ENCODE results near the gene EMP1.

Gene EMP1

DNA sequence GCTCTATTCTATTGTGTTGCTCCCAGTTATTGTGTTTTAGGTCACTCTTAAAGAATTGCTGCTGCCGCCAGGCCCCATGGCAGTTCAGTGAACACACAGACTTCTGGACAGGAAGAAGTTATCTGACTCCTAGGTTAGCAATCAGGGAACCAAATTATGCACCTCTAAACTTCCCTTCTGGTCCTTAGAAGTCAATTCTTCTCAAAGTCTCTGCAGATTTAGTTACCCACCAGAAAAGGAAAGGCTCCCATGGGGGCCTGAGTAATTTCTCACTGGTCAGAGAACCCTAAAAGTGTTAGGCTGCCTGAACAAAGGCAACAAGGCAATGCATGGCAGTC, 10.0 kb downstream of the EMP1 start:
- Histone ChIP-seq H4K12ac (ENCODE audit: low read depth, low read length) (no peak overlapping the region), H3K9me3 (ENCODE audit: insufficient read depth, low read depth, low read length) (no peaks in the 10 kb centered on the region), H3K27me3 (ENCODE audit: insufficient read depth, low read length) (no peaks in the 10 kb centered on the region), H3K14ac (ENCODE audit: low read length) (peak overlapping the region; percentile 46), H3K4me1 (ENCODE audit: control insufficient read depth in 1 of 2, insufficient read depth in 2 of 2, low read length in 2 of 2) (peaks cover 23 to 32% of the 10 kb centered on the region in 2 experiments), H4K91ac (ENCODE audit: low read depth, low read length) (peak overlapping the region; percentile 89), H2BK5ac (ENCODE audit: low read depth, low read length, poor library complexity) (peak overlapping the region; percentile 79), H3K4ac (ENCODE audit: low read depth, low read length) (no peak overlapping the region), H3K4me3 (ENCODE audit: low read depth, low read length) (no peak overlapping the region), H3K79me2 (ENCODE audit: control insufficient read depth, insufficient read depth, low read length, poor library complexity) (peaks cover 1% of the 10 kb centered on the region), H2BK120ac (ENCODE audit: insufficient read depth, low read length, poor library complexity) (peak overlapping the region; percentile 78), H3K9ac (ENCODE audit: low read length) (no peak overlapping the region), H3K18ac (ENCODE audit: low read length) (no peak overlapping the region), H4K8ac (ENCODE audit: low read depth, low read length) (no peak overlapping the region), H2AFZ (ENCODE audit: insufficient read depth, low read length, poor library complexity) (no peak overlapping the region), H3K4me2 (ENCODE audit: low read length) (no peak overlapping the region), H3K23ac (ENCODE audit: low read length) (no peak overlapping the region), H3K79me1 (ENCODE audit: low read length) (peaks cover 19% of the 10 kb centered on the region), H2BK12ac (ENCODE audit: low read length) (peak overlapping the region; percentile 78), H2AK5ac (ENCODE audit: low read length) (peak overlapping the region; percentile 44), H3K36me3 (ENCODE audit: control insufficient read depth in 1 of 2, insufficient read depth in 2 of 2, low read length in 2 of 2) (no peaks in the 10 kb centered on the region), H3K27ac (ENCODE audit: low read depth, low read length) (peak overlapping the region; percentile 94)
- no peak for DNase-seq
- WGBS (ENCODE audit: extremely low coverage, insufficient coverage, insufficient read length), result no CpG with 5 or more reads among the region's 1 CpG

DNA sequence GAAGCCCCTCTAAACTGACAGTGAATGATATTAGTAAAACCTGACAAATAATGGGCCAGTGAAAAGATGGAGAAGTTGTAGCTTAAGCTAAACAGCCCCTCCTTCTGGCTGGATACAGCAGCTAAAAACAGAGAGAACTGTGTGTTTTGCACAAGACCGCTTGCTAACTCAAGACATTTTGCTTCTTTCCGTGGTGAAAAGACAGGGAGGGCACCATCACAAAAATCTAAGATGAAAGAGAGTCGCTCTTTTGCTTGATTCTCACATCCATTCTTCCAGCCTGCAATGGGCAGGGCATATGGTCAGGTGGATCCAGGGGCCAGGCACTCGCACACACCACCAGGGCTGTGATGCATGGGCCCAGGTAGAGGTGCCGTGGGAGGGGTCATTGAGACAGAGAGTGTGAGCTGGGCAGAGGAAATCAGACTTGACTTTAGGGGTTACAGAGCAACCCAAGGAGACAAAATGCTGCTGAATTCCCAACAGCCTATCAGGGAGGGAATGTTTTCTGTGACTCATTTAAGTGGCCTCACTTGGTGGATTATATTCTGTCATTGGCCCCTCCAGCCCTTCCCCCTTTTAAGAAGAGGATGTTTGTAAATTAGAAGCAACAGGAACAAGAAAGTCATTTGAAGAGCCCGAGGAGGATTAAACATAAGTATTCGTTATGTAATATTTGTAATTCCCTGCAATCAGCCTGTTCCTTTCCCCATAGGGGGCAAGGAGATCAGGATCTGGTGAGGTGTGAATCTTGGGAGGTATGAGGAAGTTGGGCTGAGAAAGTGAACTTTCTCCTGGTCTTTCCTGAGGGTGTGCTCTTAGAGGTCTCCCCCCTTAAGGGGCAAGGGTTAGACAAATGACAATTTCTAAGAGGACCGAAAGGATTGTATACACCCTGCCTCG, 12.3 kb downstream of the EMP1 start:
- WGBS (ENCODE audit: extremely low coverage, insufficient coverage, insufficient read length), result no CpG with 5 or more reads among the region's 9 CpGs
- no peak overlapping the region for H3K23ac ChIP-seq (ENCODE audit: low read length)

DNA sequence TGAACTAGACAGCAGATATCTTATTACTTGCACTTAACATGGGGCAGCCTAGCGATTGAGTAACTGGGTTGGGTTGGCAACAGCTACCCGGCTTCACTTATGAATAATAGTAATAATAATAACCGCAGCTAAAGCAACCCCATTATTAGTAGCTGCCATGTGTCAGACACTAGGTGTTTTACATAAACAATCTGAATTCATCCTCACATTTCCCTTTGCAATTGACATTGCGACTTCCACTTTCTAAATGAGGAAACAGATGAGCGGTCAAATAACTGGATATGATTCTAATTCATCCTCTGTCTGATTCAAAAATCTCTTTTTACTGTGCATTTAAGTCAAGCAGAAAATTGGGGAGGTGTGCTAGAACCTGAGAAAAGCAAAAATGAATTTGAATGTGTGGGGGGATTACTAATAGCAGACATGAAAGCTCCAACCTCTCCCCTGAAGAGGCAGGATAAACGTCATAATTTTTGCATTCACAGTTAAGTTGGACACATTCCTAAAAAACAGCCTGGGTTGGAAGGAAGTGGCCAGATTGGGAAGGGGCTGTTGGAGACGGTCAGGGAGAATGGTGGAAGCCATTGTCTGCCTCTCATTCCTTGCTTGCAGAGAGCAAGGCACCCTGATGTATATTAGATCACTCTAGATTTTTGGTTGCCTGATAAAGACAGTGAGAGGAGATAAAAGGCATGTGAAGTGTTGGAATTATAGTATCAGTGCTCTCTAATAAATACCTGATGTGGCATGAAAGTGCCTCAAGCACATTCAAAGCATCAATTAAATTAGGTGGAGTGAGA, 13.1 kb downstream of the EMP1 start:
- Histone ChIP-seq H3K36me3 (ENCODE audit: control insufficient read depth in 1 of 2, insufficient read depth in 2 of 2, low read length in 2 of 2) (no peaks in the 10 kb centered on the region), H3K79me1 (ENCODE audit: low read length) (peaks cover 12% of the 10 kb centered on the region), H4K91ac (ENCODE audit: low read depth, low read length) (no peak overlapping the region), H3K27ac (ENCODE audit: low read depth, low read length) (no peak overlapping the region), H4K8ac (ENCODE audit: low read depth, low read length) (no peak overlapping the region), H3K4me2 (ENCODE audit: low read length) (no peak overlapping the region), H3K79me2 (ENCODE audit: control insufficient read depth, insufficient read depth, low read length, poor library complexity) (peaks cover 1% of the 10 kb centered on the region), H2BK12ac (ENCODE audit: low read length) (no peak overlapping the region), H3K9ac (ENCODE audit: low read length) (no peak overlapping the region), H3K23ac (ENCODE audit: low read length) (no peak overlapping the region), H3K4ac (ENCODE audit: low read depth, low read length) (no peak overlapping the region), H2AK5ac (ENCODE audit: low read length) (no peak overlapping the region), H3K18ac (ENCODE audit: low read length) (no peak overlapping the region), H3K14ac (ENCODE audit: low read length) (no peak overlapping the region), H3K9me3 (ENCODE audit: insufficient read depth, low read depth, low read length) (no peaks in the 10 kb centered on the region), H3K27me3 (ENCODE audit: insufficient read depth, low read length) (no peaks in the 10 kb centered on the region), H2AFZ (ENCODE audit: insufficient read depth, low read length, poor library complexity) (no peak overlapping the region), H2BK120ac (ENCODE audit: insufficient read depth, low read length, poor library complexity) (no peak overlapping the region), H3K4me1 (ENCODE audit: control insufficient read depth in 1 of 2, insufficient read depth in 2 of 2, low read length in 2 of 2) (peaks cover 12 to 19% of the 10 kb centered on the region in 2 experiments), H2BK5ac (ENCODE audit: low read depth, low read length, poor library complexity) (no peak overlapping the region), H3K4me3 (ENCODE audit: low read depth, low read length) (no peak overlapping the region), H4K12ac (ENCODE audit: low read depth, low read length) (no peak overlapping the region)
- WGBS (ENCODE audit: extremely low coverage, insufficient coverage, insufficient read length), result no CpG with 5 or more reads among the region's 7 CpGs
- no peak for DNase-seq

More for the DNA sequence above, 12.3 kb downstream of the EMP1 start:
- H3K27me3 ChIP-seq (ENCODE audit: insufficient read depth, low read length), result no peaks in the 10 kb centered on the region
- no peak overlapping the region for H3K27ac ChIP-seq (ENCODE audit: low read depth, low read length)
- H3K9me3 ChIP-seq (ENCODE audit: insufficient read depth, low read depth, low read length), result no peaks in the 10 kb centered on the region
- H3K36me3 ChIP-seq (ENCODE audit: control insufficient read depth in 1 of 2, insufficient read depth in 2 of 2, low read length in 2 of 2), result no peaks in the 10 kb centered on the region
- H2BK120ac ChIP-seq (ENCODE audit: insufficient read depth, low read length, poor library complexity), result no peak overlapping the region
- H2BK5ac ChIP-seq (ENCODE audit: low read depth, low read length, poor library complexity), result no peak overlapping the region
- DNase-seq, result peak in 1 of 2 donors; percentile 54
- H3K4me1 ChIP-seq (ENCODE audit: control insufficient read depth in 1 of 2, insufficient read depth in 2 of 2, low read length in 2 of 2), result peaks cover 16 to 25% of the 10 kb centered on the region in 2 experiments
- H2AFZ ChIP-seq (ENCODE audit: insufficient read depth, low read length, poor library complexity), result peak overlapping the region; percentile 81
- no peak overlapping the region for H3K9ac ChIP-seq (ENCODE audit: low read length)
- H3K79me1 ChIP-seq (ENCODE audit: low read length), result peaks cover 15% of the 10 kb centered on the region
- no peak overlapping the region for H4K12ac ChIP-seq (ENCODE audit: low read depth, low read length)
- H3K79me2 ChIP-seq (ENCODE audit: control insufficient read depth, insufficient read depth, low read length, poor library complexity), result peaks cover 1% of the 10 kb centered on the region
- no peak overlapping the region for H3K4me3 ChIP-seq (ENCODE audit: low read depth, low read length)
- peak overlapping the region; percentile 33 for H2BK12ac ChIP-seq (ENCODE audit: low read length)
- peak overlapping the region; percentile 13 for H4K91ac ChIP-seq (ENCODE audit: low read depth, low read length)
- H3K4me2 ChIP-seq (ENCODE audit: low read length), result no peak overlapping the region
- no peak overlapping the region for H2AK5ac ChIP-seq (ENCODE audit: low read length)
- H3K18ac ChIP-seq (ENCODE audit: low read length), result peak overlapping the region; percentile 74
- H4K8ac ChIP-seq (ENCODE audit: low read depth, low read length), result peak overlapping the region; percentile 71
- H3K4ac ChIP-seq (ENCODE audit: low read depth, low read length), result no peak overlapping the region
- peak overlapping the region; percentile 36 for H3K14ac ChIP-seq (ENCODE audit: low read length)

DNA sequence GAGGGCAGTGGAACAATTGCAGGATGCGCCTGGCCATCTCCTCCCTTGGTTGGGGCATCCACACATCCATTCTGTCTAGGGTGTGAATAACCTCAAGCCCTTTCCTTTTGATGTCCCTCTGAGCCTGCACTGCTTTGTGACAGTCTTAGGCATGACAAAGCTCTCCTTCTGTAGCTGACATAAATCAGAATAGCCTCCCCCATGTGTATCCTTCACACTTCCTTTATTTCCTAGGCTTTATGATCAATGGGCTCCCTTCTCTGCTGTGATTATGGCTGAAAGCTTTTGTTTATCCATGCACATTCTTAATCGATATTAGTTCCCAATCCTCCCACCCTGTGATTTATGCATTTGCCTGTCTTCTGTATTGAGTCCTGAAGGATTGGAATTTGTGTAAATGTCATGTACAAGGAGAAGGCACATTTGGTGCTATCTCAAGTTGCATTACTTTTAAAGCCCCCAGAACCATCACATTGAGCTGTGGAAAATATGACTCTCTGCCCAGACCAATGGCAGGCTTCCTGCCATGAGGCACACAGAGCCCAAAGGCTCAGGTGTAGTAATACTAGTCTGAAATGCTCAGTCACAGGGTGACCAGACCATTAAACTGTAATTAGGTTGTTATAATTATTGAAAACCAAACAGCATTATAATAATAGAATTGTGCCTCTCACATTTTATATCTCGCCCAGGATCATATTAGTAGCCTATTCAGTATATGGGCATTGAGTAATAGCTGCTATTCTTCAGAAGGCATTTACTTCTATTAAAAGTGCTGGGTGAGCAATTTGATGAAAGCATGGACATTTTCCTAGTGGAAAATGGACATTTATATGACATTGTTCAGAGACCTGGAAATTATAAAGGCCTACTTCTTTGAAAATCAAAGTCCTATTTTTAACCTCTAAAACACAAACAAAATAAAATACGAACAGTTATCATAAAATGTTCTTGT, 14.0 kb downstream of the EMP1 start:
- Histone ChIP-seq H3K18ac (ENCODE audit: low read length) (no peak overlapping the region), H2BK5ac (ENCODE audit: low read depth, low read length, poor library complexity) (no peak overlapping the region), H3K14ac (ENCODE audit: low read length) (no peak overlapping the region), H3K79me1 (ENCODE audit: low read length) (peaks cover 12% of the 10 kb centered on the region), H3K36me3 (ENCODE audit: control insufficient read depth in 1 of 2, insufficient read depth in 2 of 2, low read length in 2 of 2) (no peaks in the 10 kb centered on the region), H3K9me3 (ENCODE audit: insufficient read depth, low read depth, low read length) (no peaks in the 10 kb centered on the region), H4K12ac (ENCODE audit: low read depth, low read length) (no peak overlapping the region), H2BK12ac (ENCODE audit: low read length) (no peak overlapping the region), H4K91ac (ENCODE audit: low read depth, low read length) (no peak overlapping the region), H3K4me1 (ENCODE audit: control insufficient read depth in 1 of 2, insufficient read depth in 2 of 2, low read length in 2 of 2) (peaks cover 18 to 22% of the 10 kb centered on the region in 2 experiments), H3K27ac (ENCODE audit: low read depth, low read length) (no peak overlapping the region), H3K4me3 (ENCODE audit: low read depth, low read length) (no peak overlapping the region), H3K27me3 (ENCODE audit: insufficient read depth, low read length) (no peaks in the 10 kb centered on the region), H3K79me2 (ENCODE audit: control insufficient read depth, insufficient read depth, low read length, poor library complexity) (peaks cover 1% of the 10 kb centered on the region), H3K4ac (ENCODE audit: low read depth, low read length) (no peak overlapping the region), H2AFZ (ENCODE audit: insufficient read depth, low read length, poor library complexity) (no peak overlapping the region), H2BK120ac (ENCODE audit: insufficient read depth, low read length, poor library complexity) (no peak overlapping the region), H3K9ac (ENCODE audit: low read length) (no peak overlapping the region), H4K8ac (ENCODE audit: low read depth, low read length) (no peak overlapping the region), H3K4me2 (ENCODE audit: low read length) (no peak overlapping the region), H2AK5ac (ENCODE audit: low read length) (no peak overlapping the region), H3K23ac (ENCODE audit: low read length) (no peak overlapping the region)
- DNase-seq, result no peak
- no CpG with 5 or more reads among the region's 4 CpGs for WGBS (ENCODE audit: extremely low coverage, insufficient coverage, insufficient read length)
